IMR-90 (cell line): Measurements from ENCODE around the gene PRR5.

Experiments
- MXI1 ChIP-seq: IDR thresholded peaks from 2 replicates; pipeline ENCODE4 v1.6.1; 2012; ENCODE audit warnings: low read depth, mild to moderate bottlenecking, low read length, moderate library complexity, borderline replicate concordance
- POLR2A ChIP-seq: IDR thresholded peaks from 2 replicates; pipeline ENCODE4 v1.6.1; 2012; ENCODE audit warnings: mild to moderate bottlenecking, low read depth, low read length
- SMC3 ChIP-seq: fragments of 150-350 bp; IDR thresholded peaks from 2 replicates; pipeline ENCODE4 v1.6.1; 2016; ENCODE audit warnings: low read depth, mild to moderate bottlenecking, antibody characterized with exemption, low read length, moderate library complexity
- TF ChIP-seq, protein P1 (sequence below): fragments of 150-350 bp; IDR thresholded peaks from 2 replicates; pipeline ENCODE4 v1.6.1; 2016; ENCODE audit warnings: low read depth, mild to moderate bottlenecking, low read length, moderate library complexity, borderline replicate concordance
- TF ChIP-seq, protein P2 (sequence below): conservative IDR thresholded peaks from 2 replicates; pipeline ENCODE4 v1.5.1; 2012; ENCODE audit warnings: mild to moderate bottlenecking, low read depth, low read length, improper control_type of control experiment

DNA sequence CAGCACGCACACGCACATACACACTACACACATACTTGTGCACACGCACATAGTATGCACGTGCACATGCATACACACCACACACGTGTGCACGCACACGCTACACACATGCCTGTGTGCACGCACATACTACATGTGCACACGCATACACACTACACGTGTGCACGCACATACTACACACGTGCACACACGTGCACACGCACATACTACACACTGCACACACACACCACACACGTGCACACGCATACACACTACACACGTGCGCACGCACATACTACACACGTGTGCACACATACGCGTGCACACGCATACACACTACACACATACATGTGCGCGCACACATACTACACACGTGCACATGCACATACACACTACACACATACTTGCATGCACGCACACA lies 30.7 kb downstream of the PRR5 start:
- TF ChIP-seq, protein P1, sequence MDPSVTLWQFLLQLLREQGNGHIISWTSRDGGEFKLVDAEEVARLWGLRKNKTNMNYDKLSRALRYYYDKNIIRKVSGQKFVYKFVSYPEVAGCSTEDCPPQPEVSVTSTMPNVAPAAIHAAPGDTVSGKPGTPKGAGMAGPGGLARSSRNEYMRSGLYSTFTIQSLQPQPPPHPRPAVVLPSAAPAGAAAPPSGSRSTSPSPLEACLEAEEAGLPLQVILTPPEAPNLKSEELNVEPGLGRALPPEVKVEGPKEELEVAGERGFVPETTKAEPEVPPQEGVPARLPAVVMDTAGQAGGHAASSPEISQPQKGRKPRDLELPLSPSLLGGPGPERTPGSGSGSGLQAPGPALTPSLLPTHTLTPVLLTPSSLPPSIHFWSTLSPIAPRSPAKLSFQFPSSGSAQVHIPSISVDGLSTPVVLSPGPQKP = no peak
- TF ChIP-seq, protein P2, sequence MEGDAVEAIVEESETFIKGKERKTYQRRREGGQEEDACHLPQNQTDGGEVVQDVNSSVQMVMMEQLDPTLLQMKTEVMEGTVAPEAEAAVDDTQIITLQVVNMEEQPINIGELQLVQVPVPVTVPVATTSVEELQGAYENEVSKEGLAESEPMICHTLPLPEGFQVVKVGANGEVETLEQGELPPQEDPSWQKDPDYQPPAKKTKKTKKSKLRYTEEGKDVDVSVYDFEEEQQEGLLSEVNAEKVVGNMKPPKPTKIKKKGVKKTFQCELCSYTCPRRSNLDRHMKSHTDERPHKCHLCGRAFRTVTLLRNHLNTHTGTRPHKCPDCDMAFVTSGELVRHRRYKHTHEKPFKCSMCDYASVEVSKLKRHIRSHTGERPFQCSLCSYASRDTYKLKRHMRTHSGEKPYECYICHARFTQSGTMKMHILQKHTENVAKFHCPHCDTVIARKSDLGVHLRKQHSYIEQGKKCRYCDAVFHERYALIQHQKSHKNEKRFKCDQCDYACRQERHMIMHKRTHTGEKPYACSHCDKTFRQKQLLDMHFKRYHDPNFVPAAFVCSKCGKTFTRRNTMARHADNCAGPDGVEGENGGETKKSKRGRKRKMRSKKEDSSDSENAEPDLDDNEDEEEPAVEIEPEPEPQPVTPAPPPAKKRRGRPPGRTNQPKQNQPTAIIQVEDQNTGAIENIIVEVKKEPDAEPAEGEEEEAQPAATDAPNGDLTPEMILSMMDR = no peak
- TF ChIP-seq POLR2A (no peak), MXI1 (no peak), SMC3 (no peak)
